Measurements from ENCODE around the gene ISOC2. TPM values are rescaled to one million over a fixed set of nuclear protein-coding genes. Genes with fewer than 3 reads are reported as not detected.
"Not testable (repeated sequence)": the region's sequence is repeated elsewhere in the genome, so short reads cannot be mapped to it uniquely, and the experiment has no call there.

The ISOC2 gene
- total and polyA plus RNA-seq, 2 experiments from 2014 or later: 72.2 to 79.3 TPM

DNA sequence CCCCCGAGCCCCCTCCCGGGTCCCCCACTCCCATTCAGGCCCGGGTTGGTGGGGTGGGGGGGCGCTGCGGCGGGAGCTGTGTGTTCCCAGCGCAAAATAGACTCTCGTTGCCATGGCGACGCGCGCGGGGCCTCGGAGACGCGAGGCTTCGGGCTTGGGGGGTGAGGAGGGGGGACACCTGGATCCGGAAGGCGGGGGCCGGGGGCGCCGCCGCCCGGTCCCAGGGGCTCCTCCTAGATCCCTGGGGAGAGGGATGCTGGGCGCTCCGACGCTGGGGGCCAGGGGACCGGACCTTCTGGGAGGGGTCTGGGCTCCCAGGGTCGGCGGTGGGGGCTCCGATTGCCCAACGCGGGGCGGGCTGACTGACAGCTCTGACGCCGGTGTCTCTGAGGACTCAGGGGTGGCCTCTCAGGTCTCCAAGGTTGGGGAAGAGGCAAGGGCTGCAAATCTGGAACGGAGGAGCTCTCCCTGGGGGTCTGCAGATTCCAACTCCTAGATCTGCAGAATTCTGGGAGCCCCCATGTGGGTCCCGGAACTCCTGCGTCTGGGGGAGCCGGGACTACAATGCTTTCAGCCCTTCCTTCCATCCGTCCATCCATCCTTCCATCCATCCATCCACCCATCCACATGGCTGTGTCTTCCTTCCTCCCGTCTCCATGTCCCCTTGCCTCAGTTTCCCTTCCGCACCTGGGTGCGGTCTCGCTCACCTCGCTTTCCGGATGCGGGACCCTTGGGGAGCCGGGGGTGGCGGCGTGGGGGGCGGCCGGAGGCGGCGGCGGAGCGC is 9.3 kb downstream of the ISOC2 start:
- Histone ChIP-seq H3K27me3 (peaks cover 35% of the 10 kb centered on the region), H3K4me2 (peak overlapping the region; percentile 89), H3K27ac (no peak overlapping the region), H3K79me2 (no peaks in the 10 kb centered on the region), H3K4me3 (no peak overlapping the region), H4K20me1 (ENCODE audit: insufficient read depth, poor library complexity, severe bottlenecking) (no peaks in the 10 kb centered on the region), H3K9me3 (ENCODE audit: low read depth) (no peaks in the 10 kb centered on the region), H3K4me1 (ENCODE audit: insufficient read depth) (peaks cover 11% of the 10 kb centered on the region), H3K9me2 (replicated peaks; ENCODE audit: insufficient read depth) (no peaks in the 10 kb centered on the region), H3K36me3 (replicated peaks; ENCODE audit: insufficient read depth, low read depth) (no peaks in the 10 kb centered on the region), H2AFZ (peak overlapping the region; percentile 15)
- TF ChIP-seq, protein P1, sequence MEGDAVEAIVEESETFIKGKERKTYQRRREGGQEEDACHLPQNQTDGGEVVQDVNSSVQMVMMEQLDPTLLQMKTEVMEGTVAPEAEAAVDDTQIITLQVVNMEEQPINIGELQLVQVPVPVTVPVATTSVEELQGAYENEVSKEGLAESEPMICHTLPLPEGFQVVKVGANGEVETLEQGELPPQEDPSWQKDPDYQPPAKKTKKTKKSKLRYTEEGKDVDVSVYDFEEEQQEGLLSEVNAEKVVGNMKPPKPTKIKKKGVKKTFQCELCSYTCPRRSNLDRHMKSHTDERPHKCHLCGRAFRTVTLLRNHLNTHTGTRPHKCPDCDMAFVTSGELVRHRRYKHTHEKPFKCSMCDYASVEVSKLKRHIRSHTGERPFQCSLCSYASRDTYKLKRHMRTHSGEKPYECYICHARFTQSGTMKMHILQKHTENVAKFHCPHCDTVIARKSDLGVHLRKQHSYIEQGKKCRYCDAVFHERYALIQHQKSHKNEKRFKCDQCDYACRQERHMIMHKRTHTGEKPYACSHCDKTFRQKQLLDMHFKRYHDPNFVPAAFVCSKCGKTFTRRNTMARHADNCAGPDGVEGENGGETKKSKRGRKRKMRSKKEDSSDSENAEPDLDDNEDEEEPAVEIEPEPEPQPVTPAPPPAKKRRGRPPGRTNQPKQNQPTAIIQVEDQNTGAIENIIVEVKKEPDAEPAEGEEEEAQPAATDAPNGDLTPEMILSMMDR (IDR thresholded peaks at IDR 0.05; ENCODE audit: poor library complexity): no peak
- TF ChIP-seq EZH2 (IDR thresholded peaks at IDR 0.05; ENCODE audit: borderline replicate concordance): peak; percentile 73
- WGBS (ENCODE audit: low lambda C conversion rate, missing lambda C conversion rate): 7% methylated on average over 22 of the region's 57 CpGs
- no peak for DNase-seq (ENCODE audit: low spot score)

DNA sequence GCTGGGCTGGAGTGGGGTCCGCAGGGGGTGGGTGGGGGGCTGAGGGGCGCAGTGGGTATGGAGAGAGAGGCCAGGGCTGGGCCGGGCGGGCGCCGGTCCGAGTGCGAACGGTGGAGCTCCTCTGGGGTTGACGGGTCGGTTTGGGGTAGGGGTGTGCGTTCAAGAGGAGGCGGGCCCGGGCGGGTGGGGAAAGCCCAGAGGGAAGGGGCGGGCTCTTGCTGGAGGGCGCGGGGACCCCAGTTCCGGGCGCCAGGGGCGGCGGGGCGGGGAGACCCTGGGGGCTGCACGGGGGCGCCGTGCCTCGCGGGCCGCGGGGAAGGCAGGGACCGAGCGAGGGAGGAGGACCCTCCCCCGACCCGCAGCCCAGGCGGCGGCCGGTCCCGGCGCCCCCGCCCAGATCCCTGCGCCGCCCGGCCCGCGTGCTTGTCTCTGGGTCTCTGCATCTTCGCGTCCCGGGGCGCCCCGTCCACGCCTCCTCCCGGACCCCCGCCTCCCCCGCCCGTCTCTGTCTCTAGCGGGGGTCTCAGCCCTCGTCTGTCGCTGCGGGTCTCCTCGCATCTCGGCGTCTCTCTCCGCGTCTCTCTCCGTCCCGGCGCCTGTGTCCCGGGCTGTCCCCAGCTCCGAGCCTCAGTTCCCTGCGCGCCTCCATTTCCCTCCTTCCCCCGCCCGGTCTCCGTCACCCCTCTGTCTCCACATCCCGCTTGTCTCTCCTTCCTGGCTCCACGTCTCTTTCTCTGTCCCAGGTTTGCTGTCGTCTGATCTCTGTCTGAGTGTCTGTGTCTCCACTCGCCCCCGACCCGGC is 10.1 kb downstream of the ISOC2 start:
- Histone ChIP-seq H3K9me3 (ENCODE audit: low read depth) (no peaks in the 10 kb centered on the region), H3K27ac (no peak overlapping the region), H2AFZ (peak overlapping the region; percentile 15), H3K36me3 (replicated peaks; ENCODE audit: insufficient read depth, low read depth) (no peaks in the 10 kb centered on the region), H4K20me1 (ENCODE audit: insufficient read depth, poor library complexity, severe bottlenecking) (no peaks in the 10 kb centered on the region), H3K4me2 (peak overlapping the region; percentile 89), H3K4me3 (no peak overlapping the region), H3K4me1 (ENCODE audit: insufficient read depth) (peaks cover 11% of the 10 kb centered on the region), H3K79me2 (no peaks in the 10 kb centered on the region), H3K27me3 (peaks cover 40% of the 10 kb centered on the region), H3K9me2 (replicated peaks; ENCODE audit: insufficient read depth) (no peaks in the 10 kb centered on the region)
- WGBS (ENCODE audit: low lambda C conversion rate, missing lambda C conversion rate): 2% methylated on average over 7 of the region's 80 CpGs
- DNase-seq (ENCODE audit: low spot score): no peak
- TF ChIP-seq EZH2phosphoT487 (IDR thresholded peaks at IDR 0.05; ENCODE audit: low read depth, severe bottlenecking, unreplicated experiment) (peak; percentile 63), EZH2 (IDR thresholded peaks at IDR 0.05; ENCODE audit: borderline replicate concordance) (no peak)

DNA sequence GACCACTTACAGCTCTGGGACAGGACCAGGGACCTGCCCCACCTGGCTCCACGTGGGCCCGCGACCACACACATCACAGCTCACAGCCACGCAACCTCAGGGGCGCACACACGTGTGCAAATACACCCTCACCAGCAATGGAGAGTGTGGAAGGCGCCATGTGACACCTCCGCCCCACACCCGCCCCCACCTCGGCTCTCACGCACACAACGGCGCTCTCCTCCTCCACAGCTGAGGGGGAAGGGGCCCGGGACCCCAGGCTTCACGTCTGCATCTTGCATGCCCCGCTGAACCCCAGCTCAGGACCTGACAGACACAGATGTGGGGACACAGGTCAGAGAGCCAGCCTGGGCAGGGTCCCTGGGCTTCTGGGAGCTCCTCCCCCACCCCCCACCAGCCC is 12.0 kb downstream of the ISOC2 start:
- Histone ChIP-seq H3K27ac (no peak overlapping the region), H3K4me3 (no peak overlapping the region), H3K79me2 (no peaks in the 10 kb centered on the region), H3K9me3 (ENCODE audit: low read depth) (no peaks in the 10 kb centered on the region), H3K4me2 (no peak overlapping the region), H4K20me1 (ENCODE audit: insufficient read depth, poor library complexity, severe bottlenecking) (no peaks in the 10 kb centered on the region), H3K4me1 (ENCODE audit: insufficient read depth) (peaks cover 11% of the 10 kb centered on the region), H2AFZ (no peak overlapping the region), H3K9me2 (replicated peaks; ENCODE audit: insufficient read depth) (no peaks in the 10 kb centered on the region), H3K27me3 (peaks cover 54% of the 10 kb centered on the region), H3K36me3 (replicated peaks; ENCODE audit: insufficient read depth, low read depth) (no peaks in the 10 kb centered on the region)
- DNase-seq (ENCODE audit: low spot score): no peak
- TF ChIP-seq EZH2 (IDR thresholded peaks at IDR 0.05; ENCODE audit: borderline replicate concordance) (no peak), EZH2phosphoT487 (IDR thresholded peaks at IDR 0.05; ENCODE audit: low read depth, severe bottlenecking, unreplicated experiment) (no peak)
- TF ChIP-seq, protein P1 (IDR thresholded peaks at IDR 0.05; ENCODE audit: poor library complexity): no peak
- WGBS (ENCODE audit: low lambda C conversion rate, missing lambda C conversion rate): 77% methylated on average over 7 of the region's 16 CpGs

DNA sequence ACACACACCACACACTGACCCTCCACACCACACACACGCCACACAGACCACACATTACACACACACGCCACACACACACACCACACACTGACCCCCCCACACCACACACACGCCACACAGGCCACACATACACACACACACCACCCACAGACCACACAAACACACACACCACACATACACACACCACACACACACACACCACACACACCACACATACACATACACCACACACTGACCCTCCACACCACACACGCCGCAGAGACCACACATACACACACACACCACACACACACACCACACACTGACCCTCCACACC is 13.3 kb downstream of the ISOC2 start:
- WGBS (ENCODE audit: low lambda C conversion rate, missing lambda C conversion rate): 100% methylated on average over 2 of the region's 5 CpGs
- peaks cover 67% of the 10 kb centered on the region for H3K27me3 ChIP-seq
- H3K36me3 ChIP-seq (replicated peaks; ENCODE audit: insufficient read depth, low read depth); H3K27ac ChIP-seq; H2AFZ ChIP-seq; H3K4me3 ChIP-seq; H3K9me2 ChIP-seq (replicated peaks; ENCODE audit: insufficient read depth); H4K20me1 ChIP-seq (ENCODE audit: insufficient read depth, poor library complexity, severe bottlenecking); H3K4me2 ChIP-seq; H3K79me2 ChIP-seq; H3K9me3 ChIP-seq (ENCODE audit: low read depth); DNase-seq (ENCODE audit: low spot score): not testable (repeated sequence)
- peaks cover 11% of the 10 kb centered on the region for H3K4me1 ChIP-seq (ENCODE audit: insufficient read depth)

Measured in hepatocyte (in vitro differentiated cells).